HCT116 (cell line): ENCODE measurements around the gene THRB. TPM values are rescaled to one million over a fixed set of nuclear protein-coding genes. Genes with fewer than 3 reads are reported as not detected.

ENCODE experiments used
- ATAC-seq: fragments of 200-7000 bp; cut with Tn5 transposase; 2 replicates; pipeline ENCODE4 v1.9.1; 2020; ENCODE audit warnings: mild to moderate bottlenecking, moderate library complexity
- BruUV-seq: library from RNA; stranded (reverse); fragments of 400-500 nt; replicated peaks from 2 replicates; lab custom pipeline; 2021; lab: Mats Ljungman, UMichigan
- CTCF ChIA-PET: fragments of 300-600 bp; sonication (Branson Sonifier 250); formaldehyde crosslinking; loops from one replicate; lab custom pipeline; 2021; ENCODE audit warnings: antibody characterized with exemption; lab: Charles Lee
- POLR2A ChIA-PET: fragments of 300-600, 350-600 bp; sonication (Branson Sonifier 250); formaldehyde crosslinking; loops from one replicate; lab custom pipeline; 2021; ENCODE audit warnings: antibody characterized with exemption; lab: Charles Lee
- RAD21 ChIA-PET, 2 experiments: fragments of 300-600 bp; sonication (Branson Sonifier 250); formaldehyde crosslinking; loops; one replicate each; lab custom pipeline; 2023; ENCODE audit warnings: low total read pairs in 2 of 2; ENCODE audit not compliant: uncharacterized antibody in 2 of 2, unreplicated experiment in 2 of 2, low non-redundant PET in 1 of 2; lab: Charles Lee
- DNase-seq: peaks from one replicate; pipeline ENCODE4 v3.0.0-alpha.2; 2010; ENCODE audit warnings: low read depth, low spot score
- H2AFZ ChIP-seq: fragments of 200-600 bp; shearing (Covaris generic), sonication (generic); 2 replicates; pipeline ENCODE4 v1.6.1; 2017; ENCODE audit warnings: low read depth, mixed run types, mixed read lengths, antibody characterized with exemption, low read length; ENCODE audit not compliant: poor library complexity, severe bottlenecking
- H3K27ac ChIP-seq: 2 replicates; pipeline ENCODE4 v1.5.1; 2012; ENCODE audit warnings: low read depth, low read length
- H3K27me3 ChIP-seq: fragments of 200-600 bp; sonication (generic); 2 replicates; pipeline ENCODE4 v1.6.1; 2016; ENCODE audit warnings: mixed run types, low read length, mixed read lengths; ENCODE audit not compliant: insufficient read depth
- H3K36me3 ChIP-seq, 2 experiments: fragments of 200-500 bp in 1 of 2; fragments of 200-600 bp in 1 of 2; sonication (Bioruptor generic) in 1 of 2; sonication (generic) in 1 of 2; 2 replicates each; pipeline versions ENCODE4 v1.5.1 to v1.6.1; 2014 to 2016; ENCODE audit warnings: low read length in 2 of 2, inconsistent platforms in 1 of 2, mixed read lengths in 1 of 2, mixed run types in 1 of 2; ENCODE audit not compliant: insufficient read depth in 2 of 2, control insufficient read depth in 1 of 2
- H3K4me1 ChIP-seq, 2 experiments: fragments of 200-600 bp in 1 of 2; sonication (generic) in 1 of 2; 2 replicates each; pipeline versions ENCODE4 v1.5.1 to v1.6.1; 2012 to 2017; ENCODE audit warnings: low read length in 2 of 2, inconsistent platforms in 1 of 2, mild to moderate bottlenecking in 1 of 2, mixed read lengths in 1 of 2, mixed run types in 1 of 2, moderate library complexity in 1 of 2; ENCODE audit not compliant: insufficient read depth in 2 of 2, control insufficient read depth in 1 of 2
- H3K4me2 ChIP-seq: fragments of 200-600 bp; sonication (generic); 2 replicates; pipeline ENCODE4 v1.6.1; 2017; ENCODE audit warnings: mixed run types, low read length, mixed read lengths
- H3K4me3 ChIP-seq, 2 experiments: fragments of 200-600 bp in 1 of 2; sonication (generic) in 1 of 2; replicated peaks in 1 of 2; 2 replicates each; pipeline ENCODE4 v1.5.1; 2011 to 2016; ENCODE audit warnings: low read length in 2 of 2, control low read depth in 1 of 2, low read depth in 1 of 2, mild to moderate bottlenecking in 1 of 2, mixed read lengths in 1 of 2, mixed run types in 1 of 2
- H3K79me2 ChIP-seq: fragments of 200-600 bp; sonication (generic); 2 replicates; pipeline ENCODE4 v1.6.1; 2017; ENCODE audit warnings: mild to moderate bottlenecking, mixed run types, low read length, moderate library complexity, mixed read lengths; ENCODE audit not compliant: insufficient read depth
- H3K9ac ChIP-seq: fragments of 200-600 bp; sonication (generic); 2 replicates; pipeline ENCODE4 v1.6.1; 2016; ENCODE audit warnings: low read length, mixed read lengths
- H3K9me2 ChIP-seq: fragments of 200-600 bp; sonication (generic), shearing (Covaris generic); 2 replicates; pipeline ENCODE4 v1.6.1; 2017; ENCODE audit warnings: mixed run types, mild to moderate bottlenecking, moderate library complexity; ENCODE audit not compliant: insufficient read depth
- H3K9me3 ChIP-seq, 2 experiments: fragments of 200-500 bp in 1 of 2; fragments of 200-600 bp in 1 of 2; sonication (Bioruptor generic) in 1 of 2; sonication (generic) in 1 of 2; 2 replicates each; pipeline ENCODE4 v1.6.1; 2014 to 2017; ENCODE audit warnings: low read length in 2 of 2, mixed read lengths in 2 of 2, inconsistent platforms in 1 of 2, low read depth in 1 of 2, mild to moderate bottlenecking in 1 of 2, mixed run types in 1 of 2, moderate library complexity in 1 of 2; ENCODE audit not compliant: control insufficient read depth in 1 of 2, insufficient read depth in 1 of 2
- H4K20me1 ChIP-seq: fragments of 200-600 bp; sonication (generic), shearing (Covaris generic); 2 replicates; pipeline ENCODE4 v1.6.1; 2017; ENCODE audit warnings: mixed run types, mild to moderate bottlenecking, moderate library complexity; ENCODE audit not compliant: insufficient read depth
- CEBPB ChIP-seq: IDR thresholded peaks from 2 replicates; pipeline ENCODE4 v1.6.1; 2012; ENCODE audit warnings: low read depth
- EGR1 ChIP-seq: IDR thresholded peaks from 2 replicates; pipeline ENCODE4 v1.6.1; 2012; ENCODE audit warnings: low read depth
- ELF1 ChIP-seq: IDR thresholded peaks from 2 replicates; pipeline ENCODE4 v1.6.1; 2012; ENCODE audit warnings: low read depth, borderline replicate concordance
- EZH2 ChIP-seq: fragments of 200-600 bp; sonication (generic); IDR thresholded peaks from 2 replicates; pipeline ENCODE4 v1.6.1; 2017; ENCODE audit warnings: antibody characterized with exemption, mixed run types
- JUND ChIP-seq: IDR thresholded peaks from 2 replicates; pipeline ENCODE4 v1.6.1; 2012
- POLR2A ChIP-seq: IDR thresholded peaks from 2 replicates; pipeline ENCODE4 v1.7.0; 2011; ENCODE audit warnings: borderline replicate concordance; ENCODE audit not compliant: insufficient read depth, insufficient read length; ENCODE audit errors: extremely low read depth
- POLR2AphosphoS5 ChIP-seq: IDR thresholded peaks from 2 replicates; pipeline ENCODE4 v1.6.1; 2011; ENCODE audit warnings: mild to moderate bottlenecking, low read depth, low read length, moderate library complexity
- RAD21 ChIP-seq: IDR thresholded peaks from 2 replicates; pipeline ENCODE4 v1.6.1; 2012; ENCODE audit warnings: low read depth, mild to moderate bottlenecking
- TCF7L2 ChIP-seq: IDR thresholded peaks from 2 replicates; pipeline ENCODE4 v1.7.0; 2011; ENCODE audit warnings: borderline replicate concordance, inconsistent platforms; ENCODE audit not compliant: insufficient read depth, insufficient read length; ENCODE audit errors: extremely low read depth
- YY1 ChIP-seq: IDR thresholded peaks from 2 replicates; pipeline ENCODE4 v1.6.1; 2011; ENCODE audit warnings: low read length, low read depth, moderate library complexity, mild to moderate bottlenecking; ENCODE audit not compliant: insufficient replicate concordance; ENCODE audit errors: extremely low read depth
- ZNF274 ChIP-seq: fragments of 200-500 bp; sonication (Bioruptor generic); IDR thresholded peaks from 2 replicates; pipeline ENCODE4 v1.6.1; 2014; ENCODE audit warnings: mild to moderate bottlenecking, low read depth, low read length, inconsistent platforms
- intact Hi-C: fragments of 100-400 bp; cut with micrococcal nuclease; formaldehyde crosslinking; loops from 2 replicates; pipeline ENCODE4 v1.10.0; 2022
- total RNA-seq: library from RNA; stranded (reverse); gene quantifications from one replicate; pipeline ENCODE4 v1.2.1, GENCODE V29; 2021; ENCODE audit not compliant: unreplicated experiment
- TF ChIP-seq, protein P1 (sequence below): IDR thresholded peaks from 2 replicates; pipeline ENCODE4 v1.6.1; 2011; ENCODE audit warnings: mild to moderate bottlenecking, low read length, moderate library complexity; ENCODE audit not compliant: insufficient replicate concordance; ENCODE audit errors: extremely low read depth
- TF ChIP-seq, protein P2 (sequence below): IDR thresholded peaks from 2 replicates; pipeline ENCODE4 v1.6.1; 2012; ENCODE audit warnings: low read depth
- TF ChIP-seq, protein P3 (sequence below): IDR thresholded peaks from 2 replicates; pipeline ENCODE4 v1.6.1; 2012

THRB gene
- total RNA-seq, 1 experiment from 2014 or later: 2.5 TPM

DNA sequence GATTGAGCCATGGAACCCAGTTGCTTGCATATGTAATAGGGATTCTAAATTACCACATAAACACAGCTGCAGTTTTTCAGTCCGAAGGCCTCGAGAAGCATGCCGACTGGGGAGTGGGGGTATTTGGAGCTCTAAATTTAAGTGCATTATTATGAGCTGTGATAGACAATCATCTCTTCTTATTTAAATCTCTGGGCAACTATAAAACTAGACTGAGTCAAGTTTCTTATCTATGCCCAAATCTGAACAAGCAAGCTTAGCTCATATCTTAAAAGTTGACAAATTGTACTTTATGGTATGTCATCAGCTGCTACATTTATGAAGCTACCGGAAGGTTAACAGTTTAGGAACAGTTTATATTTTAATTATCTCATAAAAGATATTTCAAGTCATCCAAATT is 19.5 kb upstream of the THRB start:
- H3K79me2 ChIP-seq: no peaks in the 10 kb centered on the region
- no peak overlapping the region for H3K9ac ChIP-seq
- CTCF ChIA-PET: no interaction called here
- H3K4me2 ChIP-seq: no peak overlapping the region
- no peaks in the 10 kb centered on the region for H4K20me1 ChIP-seq
- no peaks in the 10 kb centered on the region for H3K36me3 ChIP-seq
- intact Hi-C loops: no loop called here
- no peaks in the 10 kb centered on the region for H3K9me3 ChIP-seq
- RAD21 ChIA-PET: no interaction called here
- no peaks in the 10 kb centered on the region; a peak in 1 of 4 replicates for H3K4me1 ChIP-seq
- H3K4me3 ChIP-seq: no peak overlapping the region
- no peaks in the 10 kb centered on the region for H3K27me3 ChIP-seq
- TF ChIP-seq TCF7L2: no peak
- TF ChIP-seq CEBPB: no peak
- TF ChIP-seq EZH2: no peak
- TF ChIP-seq YY1: no peak
- TF ChIP-seq EGR1: no peak
- TF ChIP-seq POLR2AphosphoS5: no peak
- no peak for TF ChIP-seq ELF1
- TF ChIP-seq, protein P1, sequence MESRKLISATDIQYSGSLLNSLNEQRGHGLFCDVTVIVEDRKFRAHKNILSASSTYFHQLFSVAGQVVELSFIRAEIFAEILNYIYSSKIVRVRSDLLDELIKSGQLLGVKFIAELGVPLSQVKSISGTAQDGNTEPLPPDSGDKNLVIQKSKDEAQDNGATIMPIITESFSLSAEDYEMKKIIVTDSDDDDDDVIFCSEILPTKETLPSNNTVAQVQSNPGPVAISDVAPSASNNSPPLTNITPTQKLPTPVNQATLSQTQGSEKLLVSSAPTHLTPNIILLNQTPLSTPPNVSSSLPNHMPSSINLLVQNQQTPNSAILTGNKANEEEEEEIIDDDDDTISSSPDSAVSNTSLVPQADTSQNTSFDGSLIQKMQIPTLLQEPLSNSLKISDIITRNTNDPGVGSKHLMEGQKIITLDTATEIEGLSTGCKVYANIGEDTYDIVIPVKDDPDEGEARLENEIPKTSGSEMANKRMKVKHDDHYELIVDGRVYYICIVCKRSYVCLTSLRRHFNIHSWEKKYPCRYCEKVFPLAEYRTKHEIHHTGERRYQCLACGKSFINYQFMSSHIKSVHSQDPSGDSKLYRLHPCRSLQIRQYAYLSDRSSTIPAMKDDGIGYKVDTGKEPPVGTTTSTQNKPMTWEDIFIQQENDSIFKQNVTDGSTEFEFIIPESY: no peak
- no peak for TF ChIP-seq ZNF274
- TF ChIP-seq RAD21: no peak
- TF ChIP-seq, protein P2, sequence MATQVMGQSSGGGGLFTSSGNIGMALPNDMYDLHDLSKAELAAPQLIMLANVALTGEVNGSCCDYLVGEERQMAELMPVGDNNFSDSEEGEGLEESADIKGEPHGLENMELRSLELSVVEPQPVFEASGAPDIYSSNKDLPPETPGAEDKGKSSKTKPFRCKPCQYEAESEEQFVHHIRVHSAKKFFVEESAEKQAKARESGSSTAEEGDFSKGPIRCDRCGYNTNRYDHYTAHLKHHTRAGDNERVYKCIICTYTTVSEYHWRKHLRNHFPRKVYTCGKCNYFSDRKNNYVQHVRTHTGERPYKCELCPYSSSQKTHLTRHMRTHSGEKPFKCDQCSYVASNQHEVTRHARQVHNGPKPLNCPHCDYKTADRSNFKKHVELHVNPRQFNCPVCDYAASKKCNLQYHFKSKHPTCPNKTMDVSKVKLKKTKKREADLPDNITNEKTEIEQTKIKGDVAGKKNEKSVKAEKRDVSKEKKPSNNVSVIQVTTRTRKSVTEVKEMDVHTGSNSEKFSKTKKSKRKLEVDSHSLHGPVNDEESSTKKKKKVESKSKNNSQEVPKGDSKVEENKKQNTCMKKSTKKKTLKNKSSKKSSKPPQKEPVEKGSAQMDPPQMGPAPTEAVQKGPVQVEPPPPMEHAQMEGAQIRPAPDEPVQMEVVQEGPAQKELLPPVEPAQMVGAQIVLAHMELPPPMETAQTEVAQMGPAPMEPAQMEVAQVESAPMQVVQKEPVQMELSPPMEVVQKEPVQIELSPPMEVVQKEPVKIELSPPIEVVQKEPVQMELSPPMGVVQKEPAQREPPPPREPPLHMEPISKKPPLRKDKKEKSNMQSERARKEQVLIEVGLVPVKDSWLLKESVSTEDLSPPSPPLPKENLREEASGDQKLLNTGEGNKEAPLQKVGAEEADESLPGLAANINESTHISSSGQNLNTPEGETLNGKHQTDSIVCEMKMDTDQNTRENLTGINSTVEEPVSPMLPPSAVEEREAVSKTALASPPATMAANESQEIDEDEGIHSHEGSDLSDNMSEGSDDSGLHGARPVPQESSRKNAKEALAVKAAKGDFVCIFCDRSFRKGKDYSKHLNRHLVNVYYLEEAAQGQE: no peak
- no peak for TF ChIP-seq JUND
- no peak for TF ChIP-seq POLR2A
- TF ChIP-seq, protein P3, sequence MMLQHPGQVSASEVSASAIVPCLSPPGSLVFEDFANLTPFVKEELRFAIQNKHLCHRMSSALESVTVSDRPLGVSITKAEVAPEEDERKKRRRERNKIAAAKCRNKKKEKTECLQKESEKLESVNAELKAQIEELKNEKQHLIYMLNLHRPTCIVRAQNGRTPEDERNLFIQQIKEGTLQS: no peak
- TF ChIP-seq, all 23 proteins: peak for 0
- POLR2A ChIA-PET: no interaction called here
- Histone ChIP-seq H3K27ac (no peak overlapping the region), H3K9me2 (no peaks in the 10 kb centered on the region), H2AFZ (no peak overlapping the region)
- no peak for ATAC-seq
- BruUV-seq: no TSS peak
- no peak for DNase-seq
